Stimulated activated CD8-positive, alpha-beta memory T cell treated with anti-CD3 and anti-CD28 coated beads, Interleukin-12 subunit alpha, Interleukin-12 subunit beta, amount 100 ng/mL, for 1 hour (primary cell): ENCODE results near the gene CHTF8.
"Not testable (repeated sequence)": the region's sequence is repeated elsewhere in the genome, so short reads cannot be mapped to it uniquely, and the experiment has no call there.

Experiments used
- DNase-seq: peaks from one replicate; pipeline ENCODE4 v3.0.0-alpha.2; 2020; ENCODE audit warnings: low read depth

Gene CHTF8

GRCh38 chr16:69138608-69139007, 6.2 kb upstream of the CHTF8 start:
- no peak for DNase-seq

- DNase-seq, result no peak
Observed at GRCh38 chr16:69133373-69133954, 1.1 kb upstream of the CHTF8 start.

GRCh38 chr16:69131839-69132423, 457 bp downstream of the CHTF8 start:
- peak; percentile 50 for DNase-seq

GRCh38 chr16:69131167-69131838, 1.1 kb downstream of the CHTF8 start:
- DNase-seq, result no peak

- no peak for DNase-seq
Observed at GRCh38 chr16:69130461-69130860, 1.9 kb downstream of the CHTF8 start.

- DNase-seq, result no peak
Observed at GRCh38 chr16:69127966-69128510, 4.3 kb downstream of the CHTF8 start.

GRCh38 chr16:69126801-69127200, 5.6 kb downstream of the CHTF8 start:
- DNase-seq, result not testable (repeated sequence)

GRCh38 chr16:69126221-69126620, 6.2 kb downstream of the CHTF8 start:
- no peak for DNase-seq

- DNase-seq, result not testable (repeated sequence)
Observed at GRCh38 chr16:69124961-69125360, 7.4 kb downstream of the CHTF8 start.

GRCh38 chr16:69124406-69124805, 8.0 kb downstream of the CHTF8 start:
- not testable (repeated sequence) for DNase-seq

- DNase-seq, result peak; percentile 55
Observed at GRCh38 chr16:69123910-69124309, 8.5 kb downstream of the CHTF8 start.

- DNase-seq, result no peak
Observed at GRCh38 chr16:69120096-69120664, 12.2 kb downstream of the CHTF8 start.

- DNase-seq, result no peak
Observed at GRCh38 chr16:69119536-69119935, 12.9 kb downstream of the CHTF8 start.

GRCh38 chr16:69118994-69119393, 13.4 kb downstream of the CHTF8 start:
- no peak for DNase-seq

GRCh38 chr16:69118468-69118867, 13.9 kb downstream of the CHTF8 start:
- DNase-seq, result no peak

- no peak for DNase-seq
Observed at GRCh38 chr16:69116906-69117305, 15.5 kb downstream of the CHTF8 start.

- no peak for DNase-seq
Observed at GRCh38 chr16:69116256-69116875, 16.0 kb downstream of the CHTF8 start.

- DNase-seq, result no peak
Observed at GRCh38 chr16:69115837-69116236, 16.6 kb downstream of the CHTF8 start.

- no peak for DNase-seq
Observed at GRCh38 chr16:69115361-69115760, 17.0 kb downstream of the CHTF8 start.

- DNase-seq, result no peak
Observed at GRCh38 chr16:69114976-69115355, 17.4 kb downstream of the CHTF8 start.

- DNase-seq, result no peak
Observed at GRCh38 chr16:69114346-69114975, 17.9 kb downstream of the CHTF8 start.

GRCh38 chr16:69113216-69113615, 19.2 kb downstream of the CHTF8 start:
- DNase-seq, result no peak
